ENCODE results near the gene SMOC1. TPM values are rescaled to one million over a fixed set of nuclear protein-coding genes. Genes with fewer than 3 reads are reported as not detected.

SMOC1 gene
- total RNA-seq, 1 experiment from 2014 or later = 0.68 TPM

DNA sequence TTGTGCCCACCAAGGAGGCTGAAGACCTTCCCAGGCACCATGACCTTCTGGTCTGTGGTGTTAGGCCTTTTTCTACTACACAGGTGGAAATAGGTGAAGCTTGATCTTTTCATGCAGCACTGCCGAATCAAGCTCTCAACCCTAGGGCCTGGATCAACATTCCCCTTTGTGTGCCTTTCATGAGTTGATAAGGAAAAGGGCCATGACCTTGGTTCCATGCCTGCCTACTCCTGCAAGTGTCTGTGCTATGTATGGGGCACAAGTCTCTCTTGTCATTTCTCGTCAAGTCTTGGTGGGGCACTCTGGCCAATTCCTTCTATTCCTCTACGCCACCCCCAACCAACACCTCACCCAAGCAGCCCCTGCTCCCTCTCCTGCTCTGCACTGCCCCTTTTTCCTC, 155.0 kb downstream of the SMOC1 start:
- Mint-ChIP-seq H3K4me3 (no peak overlapping the region), H3K27ac (no peak overlapping the region), H3K27me3 (ENCODE audit: low read depth) (peaks cover 4% of the 10 kb centered on the region; the same call in 1 of the 2 replicates), H3K4me1 (peaks cover 16 to 23% of the 10 kb centered on the region in 2 experiments), H3K36me3 (ENCODE audit: insufficient read depth in 1 of 3, low read depth in 3 of 3) (no peaks in the 10 kb centered on the region), H3K9me3 (no peaks in the 10 kb centered on the region)
- H3K4ac ChIP-seq (ENCODE audit: low read depth, low read length) = no peak overlapping the region
- no peaks in the 10 kb centered on the region for H3K9me3 ChIP-seq (ENCODE audit: control insufficient read depth, low read depth, low read length)
- no peaks in the 10 kb centered on the region; the same call in 1 of the 2 replicates for H3K4me1 ChIP-seq (ENCODE audit: insufficient read depth, low read length)
- H4K8ac ChIP-seq (replicated peaks; ENCODE audit: insufficient read length, low read depth, low read length) = no peak overlapping the region
- no peak overlapping the region for H4K91ac ChIP-seq (ENCODE audit: insufficient read length, low read depth, low read length)
- no CpG with 5 or more reads among the region's 3 CpGs for WGBS (ENCODE audit: extremely low coverage, insufficient read length, low lambda C conversion rate)
- H2BK5ac ChIP-seq (ENCODE audit: insufficient read length, low read length) = no peak overlapping the region
- no peak overlapping the region for H2BK12ac ChIP-seq (ENCODE audit: insufficient read length, low read depth, low read length)
- H3K9ac ChIP-seq (ENCODE audit: extremely low read depth, insufficient read length, low read length) = no peak overlapping the region
- H4K20me1 ChIP-seq (ENCODE audit: control insufficient read depth, insufficient read depth, insufficient read length) = no peaks in the 10 kb centered on the region
- no peaks in the 10 kb centered on the region for H3K79me2 ChIP-seq (ENCODE audit: insufficient read depth, low read length)
- H4K5ac ChIP-seq (ENCODE audit: insufficient read length, low read depth, low read length) = no peak overlapping the region
- H2BK20ac ChIP-seq (ENCODE audit: low read depth, low read length, poor library complexity, severe bottlenecking) = no peak overlapping the region
- H3K79me1 ChIP-seq (ENCODE audit: insufficient read depth, low read depth, low read length, poor library complexity, severe bottlenecking) = no peaks in the 10 kb centered on the region
- H2BK15ac ChIP-seq (ENCODE audit: low read depth, low read length) = no peak overlapping the region
- no peaks in the 10 kb centered on the region for H3K23me2 ChIP-seq (ENCODE audit: insufficient read length, low read depth, low read length, poor library complexity, severe bottlenecking)
- no peak overlapping the region for H3K18ac ChIP-seq (ENCODE audit: insufficient read length, low read depth, low read length)
- H2AK5ac ChIP-seq (ENCODE audit: insufficient read length, low read length) = no peak overlapping the region
- H3K14ac ChIP-seq (ENCODE audit: insufficient read depth, low read length) = no peak overlapping the region
- H3K56ac ChIP-seq (ENCODE audit: insufficient read length, low read depth, low read length) = no peak overlapping the region
- no peak overlapping the region for H3K4me2 ChIP-seq (ENCODE audit: insufficient read depth, insufficient read length, low read length)
- no peaks in the 10 kb centered on the region for H3K27me3 ChIP-seq (ENCODE audit: insufficient read depth, low read length)
- no peak overlapping the region for H3T11ph ChIP-seq (ENCODE audit: low read length)
- no peak for DNase-seq
- H3K27ac ChIP-seq (ENCODE audit: insufficient read length, low read depth, low read length) = no peak overlapping the region
- H3K23ac ChIP-seq (ENCODE audit: insufficient read length, low read depth, low read length) = no peak overlapping the region
- no peak overlapping the region for H2BK120ac ChIP-seq (ENCODE audit: low read depth, low read length, poor library complexity, severe bottlenecking)
- TF ChIP-seq, protein P1, sequence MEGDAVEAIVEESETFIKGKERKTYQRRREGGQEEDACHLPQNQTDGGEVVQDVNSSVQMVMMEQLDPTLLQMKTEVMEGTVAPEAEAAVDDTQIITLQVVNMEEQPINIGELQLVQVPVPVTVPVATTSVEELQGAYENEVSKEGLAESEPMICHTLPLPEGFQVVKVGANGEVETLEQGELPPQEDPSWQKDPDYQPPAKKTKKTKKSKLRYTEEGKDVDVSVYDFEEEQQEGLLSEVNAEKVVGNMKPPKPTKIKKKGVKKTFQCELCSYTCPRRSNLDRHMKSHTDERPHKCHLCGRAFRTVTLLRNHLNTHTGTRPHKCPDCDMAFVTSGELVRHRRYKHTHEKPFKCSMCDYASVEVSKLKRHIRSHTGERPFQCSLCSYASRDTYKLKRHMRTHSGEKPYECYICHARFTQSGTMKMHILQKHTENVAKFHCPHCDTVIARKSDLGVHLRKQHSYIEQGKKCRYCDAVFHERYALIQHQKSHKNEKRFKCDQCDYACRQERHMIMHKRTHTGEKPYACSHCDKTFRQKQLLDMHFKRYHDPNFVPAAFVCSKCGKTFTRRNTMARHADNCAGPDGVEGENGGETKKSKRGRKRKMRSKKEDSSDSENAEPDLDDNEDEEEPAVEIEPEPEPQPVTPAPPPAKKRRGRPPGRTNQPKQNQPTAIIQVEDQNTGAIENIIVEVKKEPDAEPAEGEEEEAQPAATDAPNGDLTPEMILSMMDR (conservative IDR thresholded peaks at IDR 0.05) = no peak
- no peak overlapping the region for H2AFZ ChIP-seq (ENCODE audit: low read length)

Data from H9 (cell line).